ENCODE data around the gene KAT7. TPM values are rescaled to one million over a fixed set of nuclear protein-coding genes. Genes with fewer than 3 reads are reported as not detected.
"Not testable (repeated sequence)": the region's sequence is repeated elsewhere in the genome, so short reads cannot be mapped to it uniquely, and the experiment has no call there.

Gene KAT7
- total RNA-seq, 1 donor from 2014 or later: 93.5 TPM

DNA sequence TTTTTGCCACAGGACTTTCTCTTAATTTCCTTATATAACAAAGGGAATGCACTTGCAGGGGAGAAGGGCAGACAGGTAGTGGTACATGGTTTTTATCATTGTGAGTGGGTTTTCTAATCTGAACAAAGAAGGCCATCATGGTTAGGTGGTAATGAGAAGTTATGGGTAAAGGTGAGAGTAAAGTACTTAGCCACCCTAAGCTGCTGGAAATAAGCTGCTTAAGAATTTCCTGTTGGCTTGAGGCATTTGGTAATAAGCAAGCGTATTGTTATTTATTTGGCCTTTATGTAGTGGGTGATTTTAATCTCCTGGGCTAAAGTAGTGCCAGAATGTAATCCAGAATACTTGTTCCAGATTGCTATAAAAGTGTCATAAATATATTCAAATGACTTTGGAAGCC is 32.3 kb downstream of the KAT7 start:
- Mint-ChIP-seq H3K4me1 (peaks cover 28% of the 10 kb centered on the region), H3K27ac (ENCODE audit: unreplicated experiment) (no peak overlapping the region), H3K36me3 (ENCODE audit: low read depth) (peaks cover 20% of the 10 kb centered on the region), H3K9me3 (no peaks in the 10 kb centered on the region), H3K27me3 (ENCODE audit: low read depth) (no peaks in the 10 kb centered on the region), H3K4me3 (no peak overlapping the region)
- no peak for DNase-seq (ENCODE audit: low read depth, low spot score)
- TF ChIP-seq, protein P1, sequence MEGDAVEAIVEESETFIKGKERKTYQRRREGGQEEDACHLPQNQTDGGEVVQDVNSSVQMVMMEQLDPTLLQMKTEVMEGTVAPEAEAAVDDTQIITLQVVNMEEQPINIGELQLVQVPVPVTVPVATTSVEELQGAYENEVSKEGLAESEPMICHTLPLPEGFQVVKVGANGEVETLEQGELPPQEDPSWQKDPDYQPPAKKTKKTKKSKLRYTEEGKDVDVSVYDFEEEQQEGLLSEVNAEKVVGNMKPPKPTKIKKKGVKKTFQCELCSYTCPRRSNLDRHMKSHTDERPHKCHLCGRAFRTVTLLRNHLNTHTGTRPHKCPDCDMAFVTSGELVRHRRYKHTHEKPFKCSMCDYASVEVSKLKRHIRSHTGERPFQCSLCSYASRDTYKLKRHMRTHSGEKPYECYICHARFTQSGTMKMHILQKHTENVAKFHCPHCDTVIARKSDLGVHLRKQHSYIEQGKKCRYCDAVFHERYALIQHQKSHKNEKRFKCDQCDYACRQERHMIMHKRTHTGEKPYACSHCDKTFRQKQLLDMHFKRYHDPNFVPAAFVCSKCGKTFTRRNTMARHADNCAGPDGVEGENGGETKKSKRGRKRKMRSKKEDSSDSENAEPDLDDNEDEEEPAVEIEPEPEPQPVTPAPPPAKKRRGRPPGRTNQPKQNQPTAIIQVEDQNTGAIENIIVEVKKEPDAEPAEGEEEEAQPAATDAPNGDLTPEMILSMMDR (conservative IDR thresholded peaks at IDR 0.05): no peak

DNA sequence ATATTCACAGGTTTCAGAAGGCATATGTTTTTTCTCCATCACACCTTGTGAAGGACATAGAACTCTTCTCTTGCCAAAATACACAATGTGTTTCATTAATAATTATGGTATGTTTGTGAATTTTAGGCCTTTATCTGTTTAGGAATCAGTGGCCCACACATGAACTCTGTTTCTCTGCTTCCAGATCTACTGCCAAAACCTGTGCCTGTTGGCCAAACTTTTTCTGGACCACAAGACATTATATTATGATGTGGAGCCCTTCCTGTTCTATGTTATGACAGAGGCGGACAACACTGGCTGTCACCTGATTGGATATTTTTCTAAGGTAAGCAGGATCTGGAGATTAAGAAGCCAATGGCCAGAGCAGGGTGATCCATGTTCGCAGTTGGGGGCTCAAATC is 33.0 kb downstream of the KAT7 start:
- Mint-ChIP-seq H3K4me3 (no peak overlapping the region), H3K27ac (ENCODE audit: unreplicated experiment) (no peak overlapping the region), H3K27me3 (ENCODE audit: low read depth) (no peaks in the 10 kb centered on the region), H3K9me3 (no peaks in the 10 kb centered on the region), H3K4me1 (peaks cover 21% of the 10 kb centered on the region), H3K36me3 (ENCODE audit: low read depth) (peaks cover 23% of the 10 kb centered on the region)
- no peak for DNase-seq (ENCODE audit: low read depth, low spot score)
- TF ChIP-seq, protein P1 (conservative IDR thresholded peaks at IDR 0.05): no peak

DNA sequence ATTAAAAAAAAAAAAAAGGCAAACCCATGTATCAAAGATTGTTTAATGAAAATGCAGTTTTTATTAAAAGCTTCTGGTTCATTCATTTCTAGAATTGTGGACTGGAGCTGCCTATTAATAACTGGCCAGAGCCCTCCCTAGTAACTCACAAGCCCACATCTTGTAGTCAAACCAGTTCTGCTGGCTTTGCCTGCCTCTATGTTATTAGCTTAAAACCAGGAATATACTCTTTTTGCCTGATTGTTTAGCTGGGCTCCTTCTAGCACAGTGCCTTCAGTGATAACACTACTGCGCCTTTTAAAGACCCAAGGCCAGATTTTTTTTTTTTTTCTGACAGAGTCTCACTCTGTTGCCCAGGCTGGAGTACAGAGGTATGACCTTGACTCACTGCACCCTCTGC is 33.4 kb downstream of the KAT7 start:
- H3K27ac Mint-ChIP-seq (ENCODE audit: unreplicated experiment): no peak overlapping the region
- no peaks in the 10 kb centered on the region for H3K9me3 Mint-ChIP-seq
- H3K27me3 Mint-ChIP-seq (ENCODE audit: low read depth): no peaks in the 10 kb centered on the region
- no peak overlapping the region for H3K4me3 Mint-ChIP-seq
- H3K36me3 Mint-ChIP-seq (ENCODE audit: low read depth): peaks cover 23% of the 10 kb centered on the region
- H3K4me1 Mint-ChIP-seq: peaks cover 17% of the 10 kb centered on the region
- TF ChIP-seq, protein P1 (conservative IDR thresholded peaks at IDR 0.05): no peak
- no peak for DNase-seq (ENCODE audit: low read depth, low spot score)

DNA sequence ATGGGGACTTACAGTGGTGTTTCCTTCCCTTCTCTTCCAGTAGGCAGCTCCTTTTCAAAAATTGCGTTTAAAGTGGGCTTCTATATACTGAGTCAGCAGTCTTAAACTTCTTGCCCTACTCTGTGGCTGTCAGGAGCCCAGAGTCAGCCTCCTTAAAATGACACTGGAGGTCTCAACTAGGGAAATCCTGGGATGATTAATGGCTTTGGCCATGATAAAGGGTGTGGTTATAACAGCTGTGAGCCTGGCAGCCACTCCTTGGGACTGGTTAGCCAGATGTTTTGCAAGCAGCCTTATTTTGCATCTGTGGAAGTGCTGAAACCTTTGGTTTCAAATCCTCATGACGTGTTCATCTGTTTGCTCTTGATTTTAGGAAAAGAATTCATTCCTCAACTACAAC is 34.3 kb downstream of the KAT7 start:
- no peaks in the 10 kb centered on the region for H3K9me3 Mint-ChIP-seq
- H3K27me3 Mint-ChIP-seq (ENCODE audit: low read depth): no peaks in the 10 kb centered on the region
- no peak for DNase-seq (ENCODE audit: low read depth, low spot score)
- TF ChIP-seq, protein P1 (conservative IDR thresholded peaks at IDR 0.05): no peak
- H3K36me3 Mint-ChIP-seq (ENCODE audit: low read depth): peaks cover 23% of the 10 kb centered on the region
- H3K4me3 Mint-ChIP-seq: no peak overlapping the region
- H3K4me1 Mint-ChIP-seq: peaks cover 11% of the 10 kb centered on the region
- H3K27ac Mint-ChIP-seq (ENCODE audit: unreplicated experiment): no peak overlapping the region

DNA sequence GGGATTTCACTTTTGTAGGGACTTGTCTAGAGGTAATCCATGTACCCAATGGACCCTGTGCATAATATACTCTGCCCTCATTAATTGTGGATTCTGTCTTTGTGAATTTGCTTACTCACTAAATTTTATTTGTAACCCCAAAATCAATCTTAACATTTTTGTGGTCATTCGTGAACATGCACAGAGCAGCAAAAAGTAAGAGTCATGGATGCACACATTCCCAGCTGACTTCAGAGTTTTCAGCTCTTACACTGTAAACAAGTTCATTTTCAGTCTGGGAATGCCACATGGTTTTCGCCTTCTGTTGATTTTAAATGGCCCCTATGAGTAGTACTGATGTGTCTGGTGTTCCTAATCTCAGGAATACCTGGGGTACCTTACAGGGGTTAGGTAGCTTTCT is 35.1 kb downstream of the KAT7 start:
- peaks cover 6% of the 10 kb centered on the region for H3K4me1 Mint-ChIP-seq
- H3K36me3 Mint-ChIP-seq (ENCODE audit: low read depth): peaks cover 23% of the 10 kb centered on the region
- no peak overlapping the region for H3K4me3 Mint-ChIP-seq
- no peaks in the 10 kb centered on the region for H3K9me3 Mint-ChIP-seq
- TF ChIP-seq, protein P1 (conservative IDR thresholded peaks at IDR 0.05): no peak
- no peak for DNase-seq (ENCODE audit: low read depth, low spot score)
- no peak overlapping the region for H3K27ac Mint-ChIP-seq (ENCODE audit: unreplicated experiment)
- H3K27me3 Mint-ChIP-seq (ENCODE audit: low read depth): no peaks in the 10 kb centered on the region

DNA sequence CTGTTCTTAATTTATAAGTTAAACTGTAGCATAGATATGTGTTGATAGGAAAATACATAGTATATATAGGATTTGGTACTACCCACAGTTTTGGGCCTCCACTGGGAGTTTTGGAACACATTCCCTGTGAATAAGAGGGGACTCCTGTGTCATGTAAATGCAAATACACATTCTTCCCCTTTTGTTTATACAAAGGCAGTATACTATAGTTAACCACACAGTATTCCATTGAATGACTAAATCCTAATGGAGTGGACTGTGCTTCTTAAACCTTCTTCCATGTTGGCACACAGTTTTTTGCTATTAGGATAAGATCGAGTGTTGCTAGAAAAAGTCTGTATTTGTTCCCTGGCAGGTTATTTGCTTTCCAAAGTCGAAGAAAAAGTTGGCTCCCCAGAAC is 37.2 kb downstream of the KAT7 start:
- H3K27ac Mint-ChIP-seq (ENCODE audit: unreplicated experiment): no peak overlapping the region
- peaks cover 22% of the 10 kb centered on the region for H3K36me3 Mint-ChIP-seq (ENCODE audit: low read depth)
- TF ChIP-seq, protein P1 (conservative IDR thresholded peaks at IDR 0.05): no peak
- no peak overlapping the region for H3K4me3 Mint-ChIP-seq
- H3K27me3 Mint-ChIP-seq (ENCODE audit: low read depth): no peaks in the 10 kb centered on the region
- no peaks in the 10 kb centered on the region for H3K4me1 Mint-ChIP-seq
- no peaks in the 10 kb centered on the region for H3K9me3 Mint-ChIP-seq
- DNase-seq (ENCODE audit: low read depth, low spot score): no peak

DNA sequence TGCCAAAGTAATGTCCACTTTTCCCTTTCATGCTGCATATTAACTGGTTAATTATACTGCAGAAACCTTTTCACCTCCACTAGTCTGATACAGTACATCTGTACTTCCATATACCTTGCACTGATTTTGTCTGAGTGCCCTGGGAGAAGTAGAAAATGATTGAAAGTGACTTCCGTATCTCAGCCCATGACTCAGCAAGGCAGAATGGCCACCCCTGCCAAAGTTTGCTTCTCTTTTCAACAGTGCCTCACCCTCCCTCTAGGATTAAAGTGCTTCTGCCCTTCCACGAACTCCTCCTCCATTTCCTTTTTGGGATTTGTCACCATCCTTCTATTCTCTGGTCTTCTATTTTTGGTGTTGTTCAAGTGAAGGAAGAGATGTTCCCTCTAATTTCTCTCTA is 39.8 kb downstream of the KAT7 start:
- DNase-seq (ENCODE audit: low read depth, low spot score); H3K27me3 Mint-ChIP-seq (ENCODE audit: low read depth); H3K9me3 Mint-ChIP-seq; H3K27ac Mint-ChIP-seq (ENCODE audit: unreplicated experiment); H3K4me3 Mint-ChIP-seq; H3K4me1 Mint-ChIP-seq: not testable (repeated sequence)
- peaks cover 29% of the 10 kb centered on the region for H3K36me3 Mint-ChIP-seq (ENCODE audit: low read depth)
